SK-N-SH (cell line): ENCODE results near the gene ZNF341.

Source experiments
- GABPA ChIP-seq: IDR thresholded peaks from 2 replicates; pipeline ENCODE4 v1.4.0; 2012; ENCODE audit warnings: low read depth, mild to moderate bottlenecking
- JUND ChIP-seq: IDR thresholded peaks from 2 replicates; pipeline ENCODE4 v1.4.0; 2012
- MAX ChIP-seq: IDR thresholded peaks from 2 replicates; pipeline ENCODE4 v1.4.0; 2012; ENCODE audit warnings: low read depth
- RAD21 ChIP-seq: IDR thresholded peaks from 2 replicates; pipeline ENCODE4 v1.6.1; 2012; ENCODE audit warnings: mild to moderate bottlenecking, low read length
- SMC3 ChIP-seq: IDR thresholded peaks from 2 replicates; pipeline ENCODE4 v1.6.1; 2012; ENCODE audit warnings: low read depth, low read length, improper control_type of control experiment
- TAF1 ChIP-seq: IDR thresholded peaks from 2 replicates; pipeline ENCODE4 v1.6.1; 2012; ENCODE audit warnings: low read depth, mild to moderate bottlenecking, low read length, moderate library complexity, borderline replicate concordance
- YY1 ChIP-seq: IDR thresholded peaks from 2 replicates; pipeline ENCODE4 v1.4.0; 2012; ENCODE audit warnings: low read depth, mild to moderate bottlenecking
- ZBTB33 ChIP-seq: IDR thresholded peaks from 2 replicates; pipeline ENCODE4 v1.4.0; 2012; ENCODE audit warnings: low read depth, borderline replicate concordance
- TF ChIP-seq, protein P1 (sequence below): fragments of 200-600 bp; sonication (generic); IDR thresholded peaks from 2 replicates; pipeline ENCODE4 v1.6.1; 2017; ENCODE audit warnings: antibody characterized with exemption, mild to moderate bottlenecking, moderate library complexity

DNA sequence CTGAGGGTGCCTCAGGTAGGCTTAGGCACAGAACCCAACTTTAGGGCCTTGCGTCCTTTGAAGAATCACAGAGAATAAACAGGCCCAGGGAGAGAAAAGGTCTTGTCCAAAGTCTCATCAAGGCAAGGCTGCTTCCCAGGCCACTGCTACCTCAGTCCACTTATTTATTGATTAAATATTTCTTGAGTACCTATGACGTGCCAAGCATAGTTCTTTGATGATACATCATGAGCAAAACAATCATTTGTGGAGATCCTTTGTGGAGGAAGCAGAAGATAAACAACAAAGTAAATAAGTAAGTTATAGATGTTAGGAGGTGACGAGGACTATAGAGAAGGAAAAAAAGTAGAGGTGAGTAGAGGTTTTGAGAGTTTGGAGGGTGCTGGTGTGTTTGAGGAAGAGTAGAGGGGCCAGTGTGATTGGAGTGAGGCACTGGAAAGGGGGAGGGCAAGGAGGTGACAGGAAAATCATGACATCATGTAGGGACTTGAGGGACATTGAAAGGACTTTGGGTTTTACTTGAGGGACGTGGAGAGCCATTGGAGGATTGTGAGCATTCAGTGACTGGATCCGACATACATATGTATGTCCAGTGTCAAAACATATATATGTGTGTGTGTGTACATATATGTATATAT is 65.2 kb downstream of the ZNF341 start:
- TF ChIP-seq MAX: no peak
- no peak for TF ChIP-seq TAF1
- TF ChIP-seq, protein P1, sequence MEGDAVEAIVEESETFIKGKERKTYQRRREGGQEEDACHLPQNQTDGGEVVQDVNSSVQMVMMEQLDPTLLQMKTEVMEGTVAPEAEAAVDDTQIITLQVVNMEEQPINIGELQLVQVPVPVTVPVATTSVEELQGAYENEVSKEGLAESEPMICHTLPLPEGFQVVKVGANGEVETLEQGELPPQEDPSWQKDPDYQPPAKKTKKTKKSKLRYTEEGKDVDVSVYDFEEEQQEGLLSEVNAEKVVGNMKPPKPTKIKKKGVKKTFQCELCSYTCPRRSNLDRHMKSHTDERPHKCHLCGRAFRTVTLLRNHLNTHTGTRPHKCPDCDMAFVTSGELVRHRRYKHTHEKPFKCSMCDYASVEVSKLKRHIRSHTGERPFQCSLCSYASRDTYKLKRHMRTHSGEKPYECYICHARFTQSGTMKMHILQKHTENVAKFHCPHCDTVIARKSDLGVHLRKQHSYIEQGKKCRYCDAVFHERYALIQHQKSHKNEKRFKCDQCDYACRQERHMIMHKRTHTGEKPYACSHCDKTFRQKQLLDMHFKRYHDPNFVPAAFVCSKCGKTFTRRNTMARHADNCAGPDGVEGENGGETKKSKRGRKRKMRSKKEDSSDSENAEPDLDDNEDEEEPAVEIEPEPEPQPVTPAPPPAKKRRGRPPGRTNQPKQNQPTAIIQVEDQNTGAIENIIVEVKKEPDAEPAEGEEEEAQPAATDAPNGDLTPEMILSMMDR: no peak
- TF ChIP-seq RAD21: no peak
- TF ChIP-seq SMC3: no peak
- TF ChIP-seq ZBTB33: no peak
- no peak for TF ChIP-seq JUND
- TF ChIP-seq GABPA: no peak
- no peak for TF ChIP-seq YY1
